OCI-LY7 (cell line): Measurements from ENCODE around the gene SLC16A10. TPM values are rescaled to one million over a fixed set of nuclear protein-coding genes. Genes with fewer than 3 reads are reported as not detected.

Experiments used
- BruUV-seq: library from RNA; stranded (reverse); fragments of 400-500 nt; replicated peaks from 2 replicates; lab custom pipeline; 2021; lab: Mats Ljungman, UMichigan
- CTCF ChIA-PET: fragments of 300-600 bp; sonication (Branson Sonifier 250); formaldehyde crosslinking; loops from one replicate; lab custom pipeline; 2022; ENCODE audit warnings: antibody characterized with exemption; ENCODE audit not compliant: unreplicated experiment; lab: Charles Lee
- POLR2A ChIA-PET: fragments of 300-600 bp; sonication (Branson Sonifier 250); formaldehyde crosslinking; loops from one replicate; lab custom pipeline; 2022; ENCODE audit warnings: antibody characterized with exemption; lab: Charles Lee
- DNase-seq: peaks from one replicate; pipeline ENCODE4 v3.0.0-alpha.2; 2015; ENCODE audit warnings: low spot score
- H2AFZ ChIP-seq: fragments of 200-600 bp; sonication (generic), shearing (Covaris generic); 2 replicates; pipeline ENCODE4 v1.6.1; 2014; ENCODE audit warnings: mild to moderate bottlenecking, antibody characterized with exemption, low read length, moderate library complexity
- H3K27ac ChIP-seq: fragments of 200-600 bp; sonication (generic); 2 replicates; pipeline ENCODE4 v1.5.1; 2014; ENCODE audit warnings: mixed run types, low read depth, mild to moderate bottlenecking, moderate library complexity, low read length, inconsistent platforms; ENCODE audit not compliant: poor library complexity, severe bottlenecking
- H3K36me3 ChIP-seq: fragments of 200-600 bp; sonication (generic); 2 replicates; pipeline ENCODE4 v1.6.1; 2014; ENCODE audit warnings: mild to moderate bottlenecking, antibody characterized with exemption, low read length, moderate library complexity, mixed read lengths; ENCODE audit not compliant: insufficient read depth
- H3K4me1 ChIP-seq: fragments of 200-600 bp; sonication (generic); 2 replicates; pipeline ENCODE4 v1.5.1; 2014; ENCODE audit warnings: mild to moderate bottlenecking, low read length; ENCODE audit not compliant: insufficient read depth, poor library complexity, severe bottlenecking
- H3K4me2 ChIP-seq: fragments of 200-600 bp; sonication (generic); 2 replicates; pipeline ENCODE4 v1.6.1; 2014; ENCODE audit warnings: mild to moderate bottlenecking, low read length
- H3K4me3 ChIP-seq: fragments of 200-600 bp; sonication (generic); 2 replicates; pipeline ENCODE4 v1.5.1; 2014; ENCODE audit warnings: mild to moderate bottlenecking, low read depth, low read length; ENCODE audit not compliant: poor library complexity, severe bottlenecking
- H3K79me2 ChIP-seq: fragments of 200-600 bp; sonication (generic); 2 replicates; pipeline ENCODE4 v1.6.1; 2016; ENCODE audit warnings: low read depth, mild to moderate bottlenecking, low read length, moderate library complexity, mixed read lengths; ENCODE audit not compliant: insufficient read depth
- H3K9me2 ChIP-seq: fragments of 200-600 bp; sonication (generic); 2 replicates; pipeline ENCODE4 v1.6.1; 2016; ENCODE audit warnings: mild to moderate bottlenecking, low read length, mixed read lengths; ENCODE audit not compliant: insufficient read depth
- H3K9me3 ChIP-seq: fragments of 200-600 bp; sonication (generic); 2 replicates; pipeline ENCODE4 v1.6.1; 2014; ENCODE audit warnings: mild to moderate bottlenecking, mixed run types, low read length, mixed read lengths
- H4K20me1 ChIP-seq: fragments of 200-600 bp; sonication (generic); 2 replicates; pipeline ENCODE4 v1.6.1; 2014; ENCODE audit warnings: mild to moderate bottlenecking, antibody characterized with exemption, low read length, moderate library complexity, mixed read lengths; ENCODE audit not compliant: insufficient read depth
- CTCF ChIP-seq: fragments of 200-600 bp; sonication (generic); conservative IDR thresholded peaks from 2 replicates; pipeline ENCODE4 v1.5.1; 2014; ENCODE audit warnings: mild to moderate bottlenecking, antibody characterized with exemption, low read length, moderate library complexity, mixed read lengths
- EZH2phosphoT487 ChIP-seq: fragments of 200-600 bp; sonication (generic); IDR thresholded peaks from 2 replicates; pipeline ENCODE4 v1.6.1; 2018; ENCODE audit warnings: low read depth, borderline replicate concordance, mild to moderate bottlenecking, mixed run types, antibody characterized with exemption, low read length, moderate library complexity, mixed read lengths
- intact Hi-C: fragments of 100-400 bp; cut with micrococcal nuclease; formaldehyde crosslinking; loops from one replicate; pipeline ENCODE4 v1.10.0; 2022; ENCODE audit not compliant: unreplicated experiment
- total RNA-seq, 2 experiments: library from RNA; depleted of rRNA in 1 of 2; stranded (reverse); fragments of >200 nt in 1 of 2; shearing (Covaris generic) in 1 of 2; gene quantifications; 2 replicates each; pipeline ENCODE4 v1.2.3, GENCODE V29; 2014 to 2022

SLC16A10 gene
- total RNA-seq, 2 experiments from 2014 or later: not detected

GRCh38 chr6:111204305-111204704 is 117.0 kb downstream of the SLC16A10 start:
- no peaks in the 10 kb centered on the region for H3K36me3 ChIP-seq
- BruUV-seq: no TSS peak
- POLR2A ChIA-PET: no interaction called here

GRCh38 chr6:111204881-111205280 is 117.6 kb downstream of the SLC16A10 start:
- Histone ChIP-seq H3K9me3 (no peaks in the 10 kb centered on the region), H2AFZ (no peak overlapping the region), H3K4me3 (no peak overlapping the region), H4K20me1 (no peaks in the 10 kb centered on the region), H3K36me3 (no peaks in the 10 kb centered on the region), H3K4me2 (no peak overlapping the region), H3K9me2 (no peaks in the 10 kb centered on the region), H3K27ac (no peak overlapping the region), H3K4me1 (no peaks in the 10 kb centered on the region), H3K79me2 (no peaks in the 10 kb centered on the region)
- no TSS peak for BruUV-seq
- CTCF ChIA-PET: no interaction called here
- no peak for DNase-seq
- intact Hi-C loops: no loop called here
- POLR2A ChIA-PET: no interaction called here
- TF ChIP-seq CTCF: no peak
- TF ChIP-seq EZH2phosphoT487: no peak

More at GRCh38 chr6:111204305-111204704, 117.0 kb downstream of the SLC16A10 start:
- intact Hi-C loops: no loop called here
- CTCF ChIA-PET: no interaction called here
- TF ChIP-seq EZH2phosphoT487: no peak
- no peak for DNase-seq
- Histone ChIP-seq H3K4me2 (no peak overlapping the region), H3K4me3 (no peak overlapping the region), H3K4me1 (no peaks in the 10 kb centered on the region), H4K20me1 (no peaks in the 10 kb centered on the region), H3K9me2 (no peaks in the 10 kb centered on the region), H3K27ac (no peak overlapping the region), H3K9me3 (no peaks in the 10 kb centered on the region), H3K79me2 (no peaks in the 10 kb centered on the region), H2AFZ (no peak overlapping the region)

GRCh38 chr6:111205502-111205901 is 118.2 kb downstream of the SLC16A10 start:
- BruUV-seq: no TSS peak
- Histone ChIP-seq H3K79me2 (no peaks in the 10 kb centered on the region), H4K20me1 (no peaks in the 10 kb centered on the region), H3K27ac (no peak overlapping the region), H2AFZ (no peak overlapping the region), H3K9me2 (no peaks in the 10 kb centered on the region), H3K4me2 (no peak overlapping the region), H3K4me1 (no peaks in the 10 kb centered on the region), H3K36me3 (no peaks in the 10 kb centered on the region), H3K9me3 (no peaks in the 10 kb centered on the region), H3K4me3 (no peak overlapping the region)
- TF ChIP-seq EZH2phosphoT487: no peak
- POLR2A ChIA-PET: interaction anchor here (0.6 kb wide), 1 partner anchor 188 kb away, joined by 5 read pairs; no protein-coding TSS in a partner anchor
- CTCF ChIA-PET: no interaction called here
- intact Hi-C loops: no loop called here
- DNase-seq: no peak
